ENCODE results near the gene PDCD5. TPM values are rescaled to one million over a fixed set of nuclear protein-coding genes. Genes with fewer than 3 reads are reported as not detected.

The PDCD5 gene
- total and polyA plus RNA-seq, 2 of the 4 experiments (the other 2 are of a cell fraction): 30.6 to 74.1 TPM

DNA sequence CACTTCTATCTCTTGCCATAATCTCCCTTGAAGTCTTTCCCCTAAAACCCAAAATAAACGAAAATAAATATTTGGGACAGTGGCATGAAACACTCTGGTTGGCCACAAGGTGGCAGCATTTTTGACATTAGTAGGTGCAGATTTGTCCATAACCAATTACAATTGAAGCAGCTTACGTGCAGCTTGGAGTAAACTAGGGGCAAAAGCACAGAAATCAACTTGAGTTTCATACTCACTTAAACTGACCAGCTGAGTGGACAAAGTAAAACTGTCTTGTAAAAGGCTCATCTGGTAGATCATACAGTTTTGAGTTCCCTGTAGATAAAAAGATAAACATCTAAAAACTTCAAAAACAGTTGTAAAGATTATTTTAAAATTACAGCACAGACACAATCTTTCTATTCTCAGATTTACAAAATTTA lies 18.8 kb downstream of the PDCD5 start:
- H4K5ac ChIP-seq (ENCODE audit: low read depth, low read length): no peak overlapping the region
- H3K18ac ChIP-seq (ENCODE audit: low read depth, low read length): no peak overlapping the region
- no peak overlapping the region for H2AK5ac ChIP-seq (ENCODE audit: low read depth, low read length)
- no peak overlapping the region for H3K4ac ChIP-seq (ENCODE audit: low read depth, low read length)
- H2BK20ac ChIP-seq (ENCODE audit: low read depth, low read length): no peak overlapping the region
- ATAC-seq (ENCODE audit: low read depth): peak; percentile 82
- peak; percentile 69 for DNase-seq
- in situ Hi-C loops (cut with MboI; ENCODE audit: low sequenced_read_pairs) (no loop called here), intact Hi-C loops (cut with micrococcal nuclease) (no loop called here), dilution Hi-C loops (cut with HindIII; ENCODE audit: low sequenced_read_pairs, unreplicated experiment) (no loop called here)
- no peaks in the 10 kb centered on the region for H3K9me1 ChIP-seq (ENCODE audit: insufficient read depth, low read length)
- no peaks in the 10 kb centered on the region for H3K9me3 ChIP-seq (ENCODE audit: control insufficient read depth, insufficient read depth, low read length)
- no TSS peak for BruUV-seq (replicated peaks)
- H3K27me3 ChIP-seq (ENCODE audit: control insufficient read depth, insufficient read depth, low read length): no peaks in the 10 kb centered on the region
- peaks cover 44% of the 10 kb centered on the region for H3K36me3 ChIP-seq (ENCODE audit: control insufficient read depth, insufficient read depth, low read length)
- H3K27ac ChIP-seq (ENCODE audit: insufficient read depth, low read length): no peak overlapping the region
- no peak overlapping the region for H3K56ac ChIP-seq (ENCODE audit: extremely low read depth, insufficient read depth, low read length)
- H3K14ac ChIP-seq (replicated peaks; ENCODE audit: low read depth, low read length): no peak overlapping the region
- no peaks in the 10 kb centered on the region for H3K79me1 ChIP-seq (ENCODE audit: low read depth in 1 of 2, low read length in 2 of 2)
- WGBS, 2 experiments (ENCODE audit: extremely low coverage in 2 of 2, insufficient read length in 1 of 2): no CpG with 5 or more reads among the region's 2 CpGs
- no peak overlapping the region for H3K9ac ChIP-seq (ENCODE audit: low read depth, low read length)
- CTCF ChIA-PET: interaction anchor here (0.6 kb wide), 1 partner anchor 1171 kb away, joined by 3 read pairs; no protein-coding TSS in a partner anchor
- no peak overlapping the region for H2BK5ac ChIP-seq (ENCODE audit: low read depth, low read length, poor library complexity, severe bottlenecking)
- H2AK9ac ChIP-seq (replicated peaks; ENCODE audit: low read depth, low read length, poor library complexity): no peak overlapping the region
- no peak overlapping the region for H3K4me3 ChIP-seq (ENCODE audit: insufficient read depth, low read depth, low read length)
- POLR2A ChIA-PET (ENCODE audit: unreplicated experiment): no interaction called here
- H2BK15ac ChIP-seq (ENCODE audit: low read depth, low read length): no peak overlapping the region
- H2BK120ac ChIP-seq (ENCODE audit: low read depth, low read length): no peak overlapping the region
- H4K91ac ChIP-seq (ENCODE audit: insufficient read depth, low read depth, low read length): no peak overlapping the region
- H3K4me2 ChIP-seq (ENCODE audit: low read depth, low read length): no peak overlapping the region
- no peaks in the 10 kb centered on the region for H3K4me1 ChIP-seq (ENCODE audit: control insufficient read depth, insufficient read depth, low read length)
- TF ChIP-seq RAD21 (IDR thresholded peaks at IDR 0.05; ENCODE audit: low read length): 0 out of 2 replicates have a peak, but pooled peaks have one; percentile 17
- TF ChIP-seq, protein P1, sequence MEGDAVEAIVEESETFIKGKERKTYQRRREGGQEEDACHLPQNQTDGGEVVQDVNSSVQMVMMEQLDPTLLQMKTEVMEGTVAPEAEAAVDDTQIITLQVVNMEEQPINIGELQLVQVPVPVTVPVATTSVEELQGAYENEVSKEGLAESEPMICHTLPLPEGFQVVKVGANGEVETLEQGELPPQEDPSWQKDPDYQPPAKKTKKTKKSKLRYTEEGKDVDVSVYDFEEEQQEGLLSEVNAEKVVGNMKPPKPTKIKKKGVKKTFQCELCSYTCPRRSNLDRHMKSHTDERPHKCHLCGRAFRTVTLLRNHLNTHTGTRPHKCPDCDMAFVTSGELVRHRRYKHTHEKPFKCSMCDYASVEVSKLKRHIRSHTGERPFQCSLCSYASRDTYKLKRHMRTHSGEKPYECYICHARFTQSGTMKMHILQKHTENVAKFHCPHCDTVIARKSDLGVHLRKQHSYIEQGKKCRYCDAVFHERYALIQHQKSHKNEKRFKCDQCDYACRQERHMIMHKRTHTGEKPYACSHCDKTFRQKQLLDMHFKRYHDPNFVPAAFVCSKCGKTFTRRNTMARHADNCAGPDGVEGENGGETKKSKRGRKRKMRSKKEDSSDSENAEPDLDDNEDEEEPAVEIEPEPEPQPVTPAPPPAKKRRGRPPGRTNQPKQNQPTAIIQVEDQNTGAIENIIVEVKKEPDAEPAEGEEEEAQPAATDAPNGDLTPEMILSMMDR (conservative IDR thresholded peaks at IDR 0.05; ENCODE audit: low read depth, low read length): peak; percentile 70
- no peak for TF ChIP-seq NFE2L2 (IDR thresholded peaks at IDR 0.05; ENCODE audit: low read depth, low read length)
- TF ChIP-seq SMC3 (IDR thresholded peaks at IDR 0.05; ENCODE audit: low read depth, low read length): peak; percentile 38
- H2AFZ ChIP-seq (replicated peaks; ENCODE audit: low read length, poor library complexity): no peak overlapping the region
- 0 out of 2 replicates have a peak, but pooled peaks cover 4% of the 10 kb centered on the region for H4K20me1 ChIP-seq (ENCODE audit: insufficient read depth, low read length)
- no peak overlapping the region for H3K23ac ChIP-seq (ENCODE audit: low read depth, low read length)
- no peak overlapping the region for H4K8ac ChIP-seq (ENCODE audit: low read depth in 2 of 2, low read length in 2 of 2)
